ENCODE measurements around the gene TANK. TPM values are rescaled to one million over a fixed set of nuclear protein-coding genes. Genes with fewer than 3 reads are reported as not detected.
A peak's percentile ranks its signal among the peaks of the same experiment; 100 is the strongest.
"Not testable (repeated sequence)": the region's sequence is repeated elsewhere in the genome, so short reads cannot be mapped to it uniquely, and the experiment has no call there.

TANK gene
- total and polyA plus RNA-seq, 2 donors, result 50.4 to 57.7 TPM

- no peak for DNase-seq (ENCODE audit: low read depth in 6 of 9, low spot score in 9 of 9)
- no peak overlapping the region for H3K4me3 ChIP-seq (ENCODE audit: low read length in 2 of 2)
- no peaks in the 10 kb centered on the region for H3K27me3 ChIP-seq (ENCODE audit: control insufficient read depth in 2 of 2, insufficient read depth in 1 of 2, low read length in 1 of 2)
- no peak overlapping the region for H3K27ac ChIP-seq (ENCODE audit: low read depth in 1 of 2, low read length in 1 of 2)
- peaks cover 0 to 5% of the 10 kb centered on the region in 2 donors for H3K4me1 ChIP-seq (ENCODE audit: control insufficient read depth in 2 of 2, insufficient read depth in 2 of 2, low read length in 2 of 2)
- H3K36me3 ChIP-seq (ENCODE audit: control insufficient read depth in 2 of 2, insufficient read depth in 2 of 2, low read length in 1 of 2), result no peaks in the 10 kb centered on the region
- WGBS, result 96% methylated on average over 8 of the region's 8 CpGs
- H3K9me3 ChIP-seq (ENCODE audit: control insufficient read depth in 2 of 2, insufficient read depth in 1 of 2, low read length in 1 of 2), result no peaks in the 10 kb centered on the region
Observed at GRCh38 chr2:161130354-161130753, 29.9 kb upstream of the TANK start.

GRCh38 chr2:161131074-161131680, 29.1 kb upstream of the TANK start:
- Histone ChIP-seq H3K27ac (ENCODE audit: low read depth in 1 of 2, low read length in 1 of 2) (no peak overlapping the region), H3K4me1 (ENCODE audit: control insufficient read depth in 2 of 2, insufficient read depth in 2 of 2, low read length in 2 of 2) (peaks cover 0 to 5% of the 10 kb centered on the region in 2 donors), H3K4me3 (ENCODE audit: low read length in 2 of 2) (no peak overlapping the region), H3K36me3 (ENCODE audit: control insufficient read depth in 2 of 2, insufficient read depth in 2 of 2, low read length in 1 of 2) (no peaks in the 10 kb centered on the region), H3K9me3 (ENCODE audit: control insufficient read depth in 2 of 2, insufficient read depth in 1 of 2, low read length in 1 of 2) (no peaks in the 10 kb centered on the region), H3K27me3 (ENCODE audit: control insufficient read depth in 2 of 2, insufficient read depth in 1 of 2, low read length in 1 of 2) (no peaks in the 10 kb centered on the region)
- 96% methylated on average over 4 of the region's 4 CpGs for WGBS
- no peak for DNase-seq (ENCODE audit: low read depth in 6 of 9, low spot score in 9 of 9)

- Histone ChIP-seq H3K27me3 (ENCODE audit: control insufficient read depth in 2 of 2, insufficient read depth in 1 of 2, low read length in 1 of 2) (no peaks in the 10 kb centered on the region), H3K4me1 (ENCODE audit: control insufficient read depth in 2 of 2, insufficient read depth in 2 of 2, low read length in 2 of 2) (peaks cover 0 to 5% of the 10 kb centered on the region in 2 donors), H3K36me3 (ENCODE audit: control insufficient read depth in 2 of 2, insufficient read depth in 2 of 2, low read length in 1 of 2) (no peaks in the 10 kb centered on the region), H3K4me3 (ENCODE audit: low read length in 2 of 2) (no peak overlapping the region), H3K27ac (ENCODE audit: low read depth in 1 of 2, low read length in 1 of 2) (no peak overlapping the region), H3K9me3 (ENCODE audit: control insufficient read depth in 2 of 2, insufficient read depth in 1 of 2, low read length in 1 of 2) (no peaks in the 10 kb centered on the region)
- WGBS, result 98% methylated on average over 1 of the region's 1 CpG
- no peak for DNase-seq (ENCODE audit: low read depth in 6 of 9, low spot score in 9 of 9)
Observed at GRCh38 chr2:161131804-161132203, 28.4 kb upstream of the TANK start.

- WGBS, result 97% methylated on average over 5 of the region's 5 CpGs
- H3K9me3 ChIP-seq (ENCODE audit: control insufficient read depth in 2 of 2, insufficient read depth in 1 of 2, low read length in 1 of 2); H3K27me3 ChIP-seq (ENCODE audit: control insufficient read depth in 2 of 2, insufficient read depth in 1 of 2, low read length in 1 of 2); H3K4me3 ChIP-seq (ENCODE audit: low read length in 2 of 2); H3K4me1 ChIP-seq (ENCODE audit: control insufficient read depth in 2 of 2, insufficient read depth in 2 of 2, low read length in 2 of 2); H3K27ac ChIP-seq (ENCODE audit: low read depth in 1 of 2, low read length in 1 of 2); H3K36me3 ChIP-seq (ENCODE audit: control insufficient read depth in 2 of 2, insufficient read depth in 2 of 2, low read length in 1 of 2); DNase-seq (ENCODE audit: low read depth in 6 of 9, low spot score in 9 of 9): not testable (repeated sequence)
Observed at GRCh38 chr2:161132384-161132783, 27.8 kb upstream of the TANK start.

GRCh38 chr2:161133366-161133765, 26.9 kb upstream of the TANK start:
- 98% methylated on average over 6 of the region's 6 CpGs for WGBS
- H3K27ac ChIP-seq (ENCODE audit: low read depth in 1 of 2, low read length in 1 of 2), result no peak overlapping the region
- peaks cover 0 to 5% of the 10 kb centered on the region in 2 donors for H3K4me1 ChIP-seq (ENCODE audit: control insufficient read depth in 2 of 2, insufficient read depth in 2 of 2, low read length in 2 of 2)
- H3K27me3 ChIP-seq (ENCODE audit: control insufficient read depth in 2 of 2, insufficient read depth in 1 of 2, low read length in 1 of 2), result no peaks in the 10 kb centered on the region
- no peak for DNase-seq (ENCODE audit: low read depth in 6 of 9, low spot score in 9 of 9)
- no peaks in the 10 kb centered on the region for H3K36me3 ChIP-seq (ENCODE audit: control insufficient read depth in 2 of 2, insufficient read depth in 2 of 2, low read length in 1 of 2)
- H3K4me3 ChIP-seq (ENCODE audit: low read length in 2 of 2), result no peak overlapping the region
- H3K9me3 ChIP-seq (ENCODE audit: control insufficient read depth in 2 of 2, insufficient read depth in 1 of 2, low read length in 1 of 2), result no peaks in the 10 kb centered on the region

GRCh38 chr2:161134547-161135518, 25.4 kb upstream of the TANK start:
- Histone ChIP-seq H3K4me1 (ENCODE audit: control insufficient read depth in 2 of 2, insufficient read depth in 2 of 2, low read length in 2 of 2) (peaks cover 0 to 5% of the 10 kb centered on the region in 2 donors), H3K27ac (ENCODE audit: low read depth in 1 of 2, low read length in 1 of 2) (no peak overlapping the region), H3K27me3 (ENCODE audit: control insufficient read depth in 2 of 2, insufficient read depth in 1 of 2, low read length in 1 of 2) (no peaks in the 10 kb centered on the region), H3K4me3 (ENCODE audit: low read length in 2 of 2) (no peak overlapping the region), H3K9me3 (ENCODE audit: control insufficient read depth in 2 of 2, insufficient read depth in 1 of 2, low read length in 1 of 2) (no peaks in the 10 kb centered on the region), H3K36me3 (ENCODE audit: control insufficient read depth in 2 of 2, insufficient read depth in 2 of 2, low read length in 1 of 2) (no peaks in the 10 kb centered on the region)
- WGBS, result 93% methylated on average over 9 of the region's 9 CpGs
- DNase-seq (ENCODE audit: low read depth in 6 of 9, low spot score in 9 of 9), result no peak

GRCh38 chr2:161135951-161136593, 24.2 kb upstream of the TANK start:
- Histone ChIP-seq H3K27ac (ENCODE audit: low read depth in 1 of 2, low read length in 1 of 2) (peak overlapping the region; percentile 55 to 64), H3K4me1 (ENCODE audit: control insufficient read depth in 2 of 2, insufficient read depth in 2 of 2, low read length in 2 of 2) (peaks cover 0 to 5% of the 10 kb centered on the region in 2 donors), H3K4me3 (ENCODE audit: low read length in 2 of 2) (no peak overlapping the region), H3K9me3 (ENCODE audit: control insufficient read depth in 2 of 2, insufficient read depth in 1 of 2, low read length in 1 of 2) (no peaks in the 10 kb centered on the region), H3K36me3 (ENCODE audit: control insufficient read depth in 2 of 2, insufficient read depth in 2 of 2, low read length in 1 of 2) (no peaks in the 10 kb centered on the region), H3K27me3 (ENCODE audit: control insufficient read depth in 2 of 2, insufficient read depth in 1 of 2, low read length in 1 of 2) (no peaks in the 10 kb centered on the region)
- DNase-seq (ENCODE audit: low read depth in 6 of 9, low spot score in 9 of 9), result no peak
- WGBS, result 47% methylated on average over 4 of the region's 4 CpGs

- H3K4me1 ChIP-seq (ENCODE audit: control insufficient read depth in 2 of 2, insufficient read depth in 2 of 2, low read length in 2 of 2), result peaks cover 0 to 5% of the 10 kb centered on the region in 2 donors
- H3K27ac ChIP-seq (ENCODE audit: low read depth in 1 of 2, low read length in 1 of 2), result peak overlapping the region; percentile 47 to 64
- 38% methylated on average over 4 of the region's 4 CpGs for WGBS
- no peaks in the 10 kb centered on the region for H3K9me3 ChIP-seq (ENCODE audit: control insufficient read depth in 2 of 2, insufficient read depth in 1 of 2, low read length in 1 of 2)
- H3K36me3 ChIP-seq (ENCODE audit: control insufficient read depth in 2 of 2, insufficient read depth in 2 of 2, low read length in 1 of 2), result no peaks in the 10 kb centered on the region
- H3K27me3 ChIP-seq (ENCODE audit: control insufficient read depth in 2 of 2, insufficient read depth in 1 of 2, low read length in 1 of 2), result no peaks in the 10 kb centered on the region
- peak overlapping the region; percentile 1 to 2 for H3K4me3 ChIP-seq (ENCODE audit: low read length in 2 of 2)
- peak in 7 of 9 donors; percentile 8 to 62 (median 26) for DNase-seq (ENCODE audit: low read depth in 6 of 9, low spot score in 9 of 9)
Observed at GRCh38 chr2:161136696-161137324, 23.4 kb upstream of the TANK start.
